ENCODE measurements around the gene SFRP4. TPM values are rescaled to one million over a fixed set of nuclear protein-coding genes. Genes with fewer than 3 reads are reported as not detected.

The SFRP4 gene
- total RNA-seq = 0.14 TPM in 1 of 2 replicates, not detected in the other

DNA sequence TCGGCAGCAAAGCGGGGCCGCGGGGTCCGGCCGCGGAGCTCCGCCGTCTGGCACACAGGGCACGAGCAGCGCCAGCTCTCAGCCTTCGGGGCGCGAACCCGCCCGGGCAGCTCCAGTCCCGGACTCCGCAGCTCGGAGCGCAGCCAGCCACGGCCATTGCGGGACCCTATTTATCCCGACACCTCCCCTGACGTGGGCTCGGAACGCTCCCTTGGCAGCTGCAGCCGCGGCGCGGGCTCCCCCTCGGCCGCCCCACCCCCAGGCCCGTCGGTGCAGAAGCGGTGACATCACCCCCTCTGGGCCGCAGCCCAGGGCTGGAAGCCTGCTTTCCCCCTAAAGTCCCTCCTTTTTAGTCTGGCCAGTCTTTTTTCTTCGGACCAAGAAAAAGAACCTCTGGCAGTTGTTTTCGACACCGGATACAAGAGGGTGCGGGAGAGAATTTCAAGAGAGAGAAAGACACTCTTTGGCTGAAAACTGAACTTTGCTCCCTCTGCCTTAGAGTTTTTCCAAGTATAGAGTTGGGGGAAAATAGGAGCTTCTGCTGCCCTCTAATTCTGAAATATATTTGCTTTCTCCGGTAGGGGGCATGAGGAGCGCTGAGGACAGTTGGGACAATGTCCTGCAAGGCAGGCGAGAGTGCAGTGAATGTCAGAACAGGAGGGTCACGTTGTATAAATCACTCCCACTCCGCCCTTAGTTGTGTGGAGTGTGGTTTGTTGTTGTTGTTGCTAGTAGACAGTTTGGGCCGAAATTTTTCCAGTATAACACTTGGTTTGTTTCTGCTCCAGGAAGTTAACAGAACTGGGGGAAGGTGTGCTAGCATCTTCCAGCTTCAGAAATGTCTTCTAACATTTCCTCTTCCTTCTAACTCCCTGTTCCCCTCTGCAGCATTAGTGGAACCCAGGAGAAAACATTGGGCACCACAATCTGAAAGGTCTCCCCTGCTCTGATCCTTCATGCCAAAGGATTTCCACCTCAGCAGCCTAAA is at the start of gene SFRP4:
Gene SFRP4 (minus strand): TSS at position 145 of the 988 bp plus-strand sequence. CDS start 280 bp downstream, outside the sequence.

DNA sequence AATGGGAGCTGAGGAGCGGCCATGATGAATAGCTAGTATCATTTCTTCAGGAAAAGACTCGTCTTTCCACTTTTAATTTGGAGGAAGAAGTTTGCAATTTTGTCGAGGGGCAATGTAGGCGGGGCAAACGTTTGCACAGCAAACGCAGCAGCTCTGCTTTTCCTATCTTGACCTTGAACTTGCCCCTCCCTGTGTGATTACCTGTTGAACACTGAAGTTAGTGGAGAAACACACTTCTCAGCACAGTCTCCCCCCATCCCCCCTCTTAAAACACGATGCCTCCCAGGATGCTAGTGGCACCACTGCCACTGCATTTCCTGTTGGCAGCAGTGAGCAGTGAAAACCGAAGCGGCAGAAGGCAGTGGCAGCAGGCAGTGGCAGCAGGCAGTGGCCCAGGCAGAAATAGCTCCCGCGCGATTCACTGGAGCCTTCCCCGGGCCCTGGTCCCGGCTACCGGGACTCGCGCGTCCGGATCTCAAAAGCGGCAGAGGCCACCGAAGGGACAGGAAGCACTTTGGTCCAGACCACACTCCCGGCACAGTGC is 3.8 kb upstream of the SFRP4 start, which contains the start of gene EPDR1:
Gene EPDR1 (plus strand): TSS at position 336 of the 544 bp plus-strand sequence. CDS start 300 bp downstream, outside the sequence.

Other genes starting within 250 kb of the SFRP4 start
- 0.29 TPM in 1 of 2 replicates, not detected in the other for gene GPR141, start 233.1 kb downstream of the SFRP4 start, total RNA-seq
- not detected in 2 replicates for gene NME8, start 68.2 kb downstream of the SFRP4 start, total RNA-seq
- gene EPDR1, start 3.8 kb upstream of the SFRP4 start, total RNA-seq = 1.8 and 14.5 TPM in 2 replicates

Measured in placental pericyte (primary cell).